BE2C (cell line): Measurements from ENCODE around the gene ACMSD.

Experiments
- DNase-seq: peaks from one replicate; pipeline ENCODE4 v3.0.0-alpha.2; 2020
- H3K27me3 ChIP-seq: fragments of 250-450 bp; sonication (Bioruptor Pico); 2 replicates; pipeline ENCODE4 v1.5.1; 2020; ENCODE audit warnings: mild to moderate bottlenecking
- H3K36me3 ChIP-seq: fragments of 250-450 bp; sonication (Bioruptor Pico); 2 replicates; pipeline ENCODE4 v1.5.1; 2020; ENCODE audit warnings: mild to moderate bottlenecking
- H3K4me1 ChIP-seq: fragments of 250-450 bp; sonication (Bioruptor Pico); 2 replicates; pipeline ENCODE4 v1.5.1; 2020
- H3K4me3 ChIP-seq: 2 replicates; pipeline ENCODE4 v1.5.1; 2011; ENCODE audit warnings: low read depth, low read length
- H3K9me3 ChIP-seq: fragments of 250-450 bp; sonication (Bioruptor Pico); 2 replicates; pipeline ENCODE4 v1.5.1; 2020
- CTCF ChIP-seq: IDR thresholded peaks from 2 replicates; pipeline ENCODE4 v1.5.1; 2012; ENCODE audit warnings: mild to moderate bottlenecking, low read depth, low read length

ACMSD gene

GRCh38 chr2:134858245-134858644 is 19.8 kb downstream of the ACMSD start:
- no peaks in the 10 kb centered on the region for H3K9me3 ChIP-seq
- no peaks in the 10 kb centered on the region for H3K4me1 ChIP-seq
- TF ChIP-seq CTCF = no peak
- H3K36me3 ChIP-seq = no peaks in the 10 kb centered on the region
- no peak for DNase-seq
- no peak overlapping the region for H3K4me3 ChIP-seq
- no peaks in the 10 kb centered on the region for H3K27me3 ChIP-seq

- H3K36me3 ChIP-seq = no peaks in the 10 kb centered on the region
- H3K9me3 ChIP-seq = no peaks in the 10 kb centered on the region
- H3K27me3 ChIP-seq = no peaks in the 10 kb centered on the region
- H3K4me3 ChIP-seq = no peak overlapping the region
- no peaks in the 10 kb centered on the region for H3K4me1 ChIP-seq
- TF ChIP-seq CTCF = no peak
- no peak for DNase-seq
Measured at GRCh38 chr2:134861173-134861572, 22.8 kb downstream of the ACMSD start.

GRCh38 chr2:134862069-134862468 is 23.7 kb downstream of the ACMSD start:
- DNase-seq = no peak
- H3K36me3 ChIP-seq = no peaks in the 10 kb centered on the region
- H3K4me3 ChIP-seq = no peak overlapping the region
- H3K27me3 ChIP-seq = no peaks in the 10 kb centered on the region
- H3K9me3 ChIP-seq = no peaks in the 10 kb centered on the region
- no peaks in the 10 kb centered on the region for H3K4me1 ChIP-seq
- no peak for TF ChIP-seq CTCF

GRCh38 chr2:134862674-134863073 is 24.3 kb downstream of the ACMSD start:
- Histone ChIP-seq H3K27me3 (no peaks in the 10 kb centered on the region), H3K4me3 (no peak overlapping the region), H3K9me3 (no peaks in the 10 kb centered on the region), H3K4me1 (no peaks in the 10 kb centered on the region), H3K36me3 (no peaks in the 10 kb centered on the region)
- TF ChIP-seq CTCF = no peak
- no peak for DNase-seq

GRCh38 chr2:134863446-134863845 is 25.0 kb downstream of the ACMSD start:
- Histone ChIP-seq H3K27me3 (no peaks in the 10 kb centered on the region), H3K36me3 (no peaks in the 10 kb centered on the region), H3K4me1 (no peaks in the 10 kb centered on the region), H3K4me3 (no peak overlapping the region), H3K9me3 (no peaks in the 10 kb centered on the region)
- TF ChIP-seq CTCF = no peak
- DNase-seq = no peak

GRCh38 chr2:134865067-134865787 is 26.8 kb downstream of the ACMSD start:
- H3K9me3 ChIP-seq = no peaks in the 10 kb centered on the region
- no peak for DNase-seq
- no peaks in the 10 kb centered on the region for H3K36me3 ChIP-seq
- TF ChIP-seq CTCF = no peak
- H3K27me3 ChIP-seq = no peaks in the 10 kb centered on the region
- no peaks in the 10 kb centered on the region for H3K4me1 ChIP-seq
- no peak overlapping the region for H3K4me3 ChIP-seq
